K562 (cell line): ENCODE measurements around the gene FTL. TPM values are rescaled to one million over a fixed set of nuclear protein-coding genes. Genes with fewer than 3 reads are reported as not detected.
A peak's percentile ranks its signal among the peaks of the same experiment; 100 is the strongest.

ENCODE experiments used
- BCOR ChIP-seq: fragments of 450-650 bp; IDR thresholded peaks from 2 replicates; pipeline ENCODE4 v1.6.1; 2016
- ELF1 ChIP-seq: fragments of 200-800 bp; sonication (Bioruptor generic); IDR thresholded peaks from 2 replicates; pipeline ENCODE4 v1.6.1; 2016; ENCODE audit warnings: missing genetic modification characterization, missing compliant biosample characterization
- ETV1 ChIP-seq: fragments of 450-650 bp; conservative IDR thresholded peaks from 2 replicates; pipeline ENCODE4 v1.6.1; 2016; ENCODE audit warnings: missing genetic modification characterization, control low read depth, low read depth, missing compliant biosample characterization
- GABPB1 ChIP-seq: sonication (generic); formaldehyde crosslinking; IDR thresholded peaks from 2 replicates; pipeline ENCODE4 v1.8.0; 2022; ENCODE audit warnings: mild to moderate bottlenecking, missing genetic modification reagents
- KAT8 ChIP-seq: fragments of 450-650 bp; IDR thresholded peaks from 2 replicates; pipeline ENCODE4 v1.6.1; 2016; ENCODE audit warnings: low read depth, mild to moderate bottlenecking
- KDM1A ChIP-seq, 2 experiments: fragments of 450-650 bp; IDR thresholded peaks; 2 replicates each; pipeline ENCODE4 v1.6.1; 2016; ENCODE audit warnings: mild to moderate bottlenecking in 2 of 2
- MYNN ChIP-seq, 2 experiments: sonication (generic); formaldehyde crosslinking in 1 of 2; IDR thresholded peaks; 2 replicates each; pipeline versions ENCODE4 v1.5.0 to v1.6.1; 2016 to 2020; ENCODE audit warnings: antibody characterized with exemption in 1 of 2, missing genetic modification reagents in 1 of 2
- POLR2A ChIP-seq: fragments of 450-650 bp; conservative IDR thresholded peaks from 2 replicates; pipeline ENCODE4 v1.6.1; 2016
- RAD21 ChIP-seq, 2 experiments: fragments of 250-450 bp in 1 of 2; fragments of 450-650 bp in 1 of 2; sonication (Bioruptor Pico) in 1 of 2; formaldehyde crosslinking in 1 of 2; IDR thresholded peaks in 1 of 2; conservative IDR thresholded peaks in 1 of 2; 2 replicates each; pipeline versions ENCODE4 v1.4.0 to v1.8.0; 2020 to 2022; ENCODE audit warnings: mild to moderate bottlenecking in 2 of 2, moderate library complexity in 1 of 2
- RB1 ChIP-seq: fragments of 450-650 bp; IDR thresholded peaks from 2 replicates; pipeline ENCODE4 v1.6.1; 2017; ENCODE audit warnings: low read depth, mild to moderate bottlenecking
- SMC3 ChIP-seq: conservative IDR thresholded peaks from 2 replicates; pipeline ENCODE4 v1.6.1; 2011; ENCODE audit warnings: low read depth, low read length, improper control_type of control experiment; ENCODE audit not compliant: insufficient read depth
- TBP ChIP-seq: optimal IDR thresholded peaks from 2 replicates; pipeline ENCODE3; 2011; ENCODE audit warnings: low read depth, low read length, improper control_type of control experiment
- TOE1 ChIP-seq, 2 experiments: fragments of 450-650 bp in 1 of 2; sonication (generic) in 1 of 2; formaldehyde crosslinking in 1 of 2; IDR thresholded peaks; 2 replicates each; pipeline versions ENCODE4 v1.7.1 to v1.8.0; 2016 to 2022; ENCODE audit warnings: borderline replicate concordance in 2 of 2, mild to moderate bottlenecking in 2 of 2, antibody characterized with exemption in 1 of 2, inconsistent platforms in 1 of 2, low read depth in 1 of 2, missing genetic modification reagents in 1 of 2, moderate library complexity in 1 of 2
- ZNF507 ChIP-seq: conservative IDR thresholded peaks from 2 replicates; pipeline ENCODE4 v1.6.1; 2017; ENCODE audit warnings: missing genetic modification characterization, missing compliant biosample characterization
- polyA plus RNA-seq, 8 experiments: library from polyadenylated mRNA; depleted of rRNA in 4 of 8; stranded (reverse) in 5 of 8; unstranded in 3 of 8; fragments of >200 nt; fragmentation: Nextera tagmentation in 2 of 8; fragmentation: Illumina TruSeq in 1 of 8; extraction: Ambion mirVana in 2 of 8; extraction: Trizol in 1 of 8; gene quantifications; 2 replicates each; pipeline versions ENCODE4 v1.2.1 to v1.2.3, GENCODE V29; 2011 to 2014; ENCODE audit warnings: inconsistent platforms in 1 of 8, missing spikeins in 1 of 8
- total RNA-seq, 7 experiments: library from RNA; depleted of rRNA in 6 of 7; stranded (reverse); fragments of >200 nt in 6 of 7; fragmentation: Illumina TruSeq in 2 of 7; extraction: Trizol in 2 of 7; gene quantifications; 2 replicates each; pipeline versions ENCODE4 v1.2.1 to v1.2.3, GENCODE V29; 2011 to 2021; ENCODE audit warnings: low replicate concordance in 1 of 7
- TF ChIP-seq, protein P1 (sequence below): sonication (generic); formaldehyde crosslinking; IDR thresholded peaks from 2 replicates; pipeline ENCODE4 v1.9.0; 2022; ENCODE audit warnings: mild to moderate bottlenecking, missing genetic modification reagents
- TF ChIP-seq, protein P2 (sequence below): conservative IDR thresholded peaks from 2 replicates; pipeline ENCODE4 v1.6.1; 2011; ENCODE audit warnings: low read depth, mild to moderate bottlenecking, low read length; ENCODE audit not compliant: control insufficient read depth
- TF ChIP-seq, protein P3 (sequence below), 3 experiments: IDR thresholded peaks in 2 of 3; conservative IDR thresholded peaks in 1 of 3; 2 replicates each; pipeline ENCODE4 v1.5.1; 2011 to 2012; ENCODE audit warnings: low read length in 3 of 3, mild to moderate bottlenecking in 3 of 3, control low read depth in 2 of 3, improper control_type of control experiment in 1 of 3, inconsistent platforms in 1 of 3, low read depth in 1 of 3, mixed read lengths in 1 of 3, moderate library complexity in 1 of 3; ENCODE audit not compliant: insufficient read depth in 2 of 3
- TF ChIP-seq, protein P4 (sequence below): fragments of 450-650 bp; conservative IDR thresholded peaks from 2 replicates; pipeline ENCODE4 v1.6.1; 2016; ENCODE audit warnings: missing genetic modification characterization, low read depth, mild to moderate bottlenecking, control low read depth, missing compliant biosample characterization

The FTL gene
- total and polyA plus RNA-seq, 9 of the 15 experiments (the other 6 are each of a cell fraction or from before 2014, with no cell fraction given): 1,231 to 27,415 (median 3,965) TPM

DNA sequence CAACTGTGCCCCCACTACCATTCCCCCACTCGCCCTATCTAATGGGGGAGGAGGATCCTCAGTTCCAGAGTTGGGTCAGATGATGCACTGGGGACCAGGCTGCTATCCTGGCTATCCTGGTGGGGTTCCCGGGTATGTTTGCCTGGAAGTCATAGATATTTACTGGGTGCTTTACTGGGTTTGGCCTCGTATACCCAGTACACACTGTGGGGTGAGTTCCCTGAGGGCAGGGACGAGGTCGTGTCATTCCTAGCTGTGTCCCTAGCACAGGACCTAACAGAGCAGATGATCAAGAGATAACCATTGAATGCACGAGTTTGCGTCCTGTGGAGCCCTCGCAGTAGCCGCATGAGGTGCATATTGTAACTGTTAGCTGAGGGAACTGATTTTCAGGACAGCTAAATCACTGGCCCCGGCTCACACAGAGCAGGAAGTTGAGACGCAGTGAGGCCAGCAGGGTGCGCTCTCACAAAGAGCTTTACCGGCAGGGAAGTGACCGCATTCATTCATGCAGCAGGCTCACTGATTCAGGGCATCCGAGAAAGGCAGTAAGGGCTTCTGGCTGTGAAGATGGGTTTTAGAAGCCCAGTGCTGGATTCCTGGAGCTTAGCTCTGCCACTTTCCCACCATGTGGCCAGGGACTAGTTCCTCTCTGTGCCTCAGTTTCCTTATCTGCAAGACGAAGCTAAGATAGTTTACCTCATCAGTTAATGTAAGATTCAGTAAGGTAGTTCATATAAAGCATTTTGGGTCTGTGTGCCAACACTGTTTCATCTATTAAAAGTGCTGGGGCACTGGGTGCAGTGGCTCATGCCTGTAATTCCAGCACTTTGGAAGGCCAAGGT lies 34.6 kb downstream of the FTL start (continued):
- TF ChIP-seq, protein P1, sequence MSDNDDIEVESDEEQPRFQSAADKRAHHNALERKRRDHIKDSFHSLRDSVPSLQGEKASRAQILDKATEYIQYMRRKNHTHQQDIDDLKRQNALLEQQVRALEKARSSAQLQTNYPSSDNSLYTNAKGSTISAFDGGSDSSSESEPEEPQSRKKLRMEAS: 0 out of 2 replicates have a peak, but pooled peaks have one; percentile 16
- TF ChIP-seq POLR2A: no peak
- TF ChIP-seq GABPB1: peak; percentile 64; the same call in 1 of the 2 replicates
- peak; percentile 45; the same call in 1 of the 2 replicates for TF ChIP-seq BCOR
- TF ChIP-seq TBP: no peak
- peak; percentile 52; the same call in 1 of the 2 replicates for TF ChIP-seq SMC3
- TF ChIP-seq, protein P2, sequence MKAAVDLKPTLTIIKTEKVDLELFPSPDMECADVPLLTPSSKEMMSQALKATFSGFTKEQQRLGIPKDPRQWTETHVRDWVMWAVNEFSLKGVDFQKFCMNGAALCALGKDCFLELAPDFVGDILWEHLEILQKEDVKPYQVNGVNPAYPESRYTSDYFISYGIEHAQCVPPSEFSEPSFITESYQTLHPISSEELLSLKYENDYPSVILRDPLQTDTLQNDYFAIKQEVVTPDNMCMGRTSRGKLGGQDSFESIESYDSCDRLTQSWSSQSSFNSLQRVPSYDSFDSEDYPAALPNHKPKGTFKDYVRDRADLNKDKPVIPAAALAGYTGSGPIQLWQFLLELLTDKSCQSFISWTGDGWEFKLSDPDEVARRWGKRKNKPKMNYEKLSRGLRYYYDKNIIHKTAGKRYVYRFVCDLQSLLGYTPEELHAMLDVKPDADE: 0 out of 2 replicates have a peak, but pooled peaks have one; percentile 27
- TF ChIP-seq, protein P3, sequence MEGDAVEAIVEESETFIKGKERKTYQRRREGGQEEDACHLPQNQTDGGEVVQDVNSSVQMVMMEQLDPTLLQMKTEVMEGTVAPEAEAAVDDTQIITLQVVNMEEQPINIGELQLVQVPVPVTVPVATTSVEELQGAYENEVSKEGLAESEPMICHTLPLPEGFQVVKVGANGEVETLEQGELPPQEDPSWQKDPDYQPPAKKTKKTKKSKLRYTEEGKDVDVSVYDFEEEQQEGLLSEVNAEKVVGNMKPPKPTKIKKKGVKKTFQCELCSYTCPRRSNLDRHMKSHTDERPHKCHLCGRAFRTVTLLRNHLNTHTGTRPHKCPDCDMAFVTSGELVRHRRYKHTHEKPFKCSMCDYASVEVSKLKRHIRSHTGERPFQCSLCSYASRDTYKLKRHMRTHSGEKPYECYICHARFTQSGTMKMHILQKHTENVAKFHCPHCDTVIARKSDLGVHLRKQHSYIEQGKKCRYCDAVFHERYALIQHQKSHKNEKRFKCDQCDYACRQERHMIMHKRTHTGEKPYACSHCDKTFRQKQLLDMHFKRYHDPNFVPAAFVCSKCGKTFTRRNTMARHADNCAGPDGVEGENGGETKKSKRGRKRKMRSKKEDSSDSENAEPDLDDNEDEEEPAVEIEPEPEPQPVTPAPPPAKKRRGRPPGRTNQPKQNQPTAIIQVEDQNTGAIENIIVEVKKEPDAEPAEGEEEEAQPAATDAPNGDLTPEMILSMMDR (IDR thresholded peaks at IDR 0.05 in 2 of 3, conservative IDR thresholded peaks at IDR 0.05 in 1 of 3; ENCODE audit: insufficient read depth in 2 of 3, low read depth in 1 of 3, low read length in 3 of 3): peak; percentile 72 to 84 (median 73)
- no peak for TF ChIP-seq RB1
- TF ChIP-seq ZNF507 (tag): no peak
- TF ChIP-seq KDM1A (IDR thresholded peaks at IDR 0.05): peak in 1 of 2 experiments; percentile 60; a peak in 2 of 4 replicates
- peak in 1 of 2 experiments; percentile 61; a peak in 2 of 4 replicates for TF ChIP-seq RAD21 (CRISPR knock-in tag; conservative IDR thresholded peaks at IDR 0.05 in 1 of 2, IDR thresholded peaks at IDR 0.05 in 1 of 2)
- peak; percentile 49 for TF ChIP-seq ETV1 (tag)
- no peak for TF ChIP-seq KAT8
- TF ChIP-seq ELF1: peak; percentile 53
- TF ChIP-seq MYNN (IDR thresholded peaks at IDR 0.05): peak; percentile 28; the same call in 1 of the 2 replicates
- TF ChIP-seq MYNN (CRISPR knock-in tag; IDR thresholded peaks at IDR 0.05): no peak
- TF ChIP-seq, protein P4, sequence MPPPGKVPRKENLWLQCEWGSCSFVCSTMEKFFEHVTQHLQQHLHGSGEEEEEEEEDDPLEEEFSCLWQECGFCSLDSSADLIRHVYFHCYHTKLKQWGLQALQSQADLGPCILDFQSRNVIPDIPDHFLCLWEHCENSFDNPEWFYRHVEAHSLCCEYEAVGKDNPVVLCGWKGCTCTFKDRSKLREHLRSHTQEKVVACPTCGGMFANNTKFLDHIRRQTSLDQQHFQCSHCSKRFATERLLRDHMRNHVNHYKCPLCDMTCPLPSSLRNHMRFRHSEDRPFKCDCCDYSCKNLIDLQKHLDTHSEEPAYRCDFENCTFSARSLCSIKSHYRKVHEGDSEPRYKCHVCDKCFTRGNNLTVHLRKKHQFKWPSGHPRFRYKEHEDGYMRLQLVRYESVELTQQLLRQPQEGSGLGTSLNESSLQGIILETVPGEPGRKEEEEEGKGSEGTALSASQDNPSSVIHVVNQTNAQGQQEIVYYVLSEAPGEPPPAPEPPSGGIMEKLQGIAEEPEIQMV (tag): no peak
- no peak for TF ChIP-seq TOE1 (IDR thresholded peaks at IDR 0.05; ENCODE audit: borderline replicate concordance)
- no peak for TF ChIP-seq TOE1 (CRISPR knock-in tag; IDR thresholded peaks at IDR 0.05; ENCODE audit: borderline replicate concordance, low read depth)
